Activated naive CD8-positive, alpha-beta T cell treated with anti-CD3 and anti-CD28 coated beads, Interleukin-2, amount 50 U/mL, for 16 hours (primary cell): ENCODE results near the gene ARHGEF37.
"Not testable (repeated sequence)": the region's sequence is repeated elsewhere in the genome, so short reads cannot be mapped to it uniquely, and the experiment has no call there.

Experiments
- DNase-seq: peaks from one replicate; pipeline ENCODE4 v3.0.0-alpha.2; 2020; ENCODE audit warnings: low read depth, low spot score

ARHGEF37 gene

GRCh38 chr5:149646564-149646963, 65.3 kb downstream of the ARHGEF37 start:
- DNase-seq = no peak

GRCh38 chr5:149647334-149647733, 66.0 kb downstream of the ARHGEF37 start:
- no peak for DNase-seq

- not testable (repeated sequence) for DNase-seq
Observed at GRCh38 chr5:149648464-149649393, 67.4 kb downstream of the ARHGEF37 start.

GRCh38 chr5:149649730-149650129, 68.4 kb downstream of the ARHGEF37 start:
- not testable (repeated sequence) for DNase-seq

GRCh38 chr5:149651686-149652085, 70.4 kb downstream of the ARHGEF37 start:
- no peak for DNase-seq

GRCh38 chr5:149652697-149653096, 71.4 kb downstream of the ARHGEF37 start:
- no peak for DNase-seq

GRCh38 chr5:149654231-149654630, 72.9 kb downstream of the ARHGEF37 start:
- no peak for DNase-seq

- DNase-seq = no peak
Observed at GRCh38 chr5:149654883-149655505, 73.7 kb downstream of the ARHGEF37 start.

GRCh38 chr5:149656576-149657182, 75.4 kb downstream of the ARHGEF37 start:
- DNase-seq = no peak

GRCh38 chr5:149657324-149657723, 76.0 kb downstream of the ARHGEF37 start:
- DNase-seq = no peak

- no peak for DNase-seq
Observed at GRCh38 chr5:149658299-149658698, 77.0 kb downstream of the ARHGEF37 start.

GRCh38 chr5:149664083-149664482, 82.8 kb downstream of the ARHGEF37 start:
- no peak for DNase-seq

- DNase-seq = no peak
Observed at GRCh38 chr5:149664666-149665415, 83.5 kb downstream of the ARHGEF37 start.

GRCh38 chr5:149665416-149666175, 84.3 kb downstream of the ARHGEF37 start:
- no peak for DNase-seq

- no peak for DNase-seq
Observed at GRCh38 chr5:149666212-149666852, 85.0 kb downstream of the ARHGEF37 start.

GRCh38 chr5:149667084-149667828, 86.0 kb downstream of the ARHGEF37 start:
- no peak for DNase-seq

- DNase-seq = no peak
Observed at GRCh38 chr5:149667829-149668330, 86.6 kb downstream of the ARHGEF37 start.

- DNase-seq = not testable (repeated sequence)
Observed at GRCh38 chr5:149669273-149669672, 88.0 kb downstream of the ARHGEF37 start.

- DNase-seq = no peak
Observed at GRCh38 chr5:149671544-149671943, 90.2 kb downstream of the ARHGEF37 start.
